ENCODE results near the gene NAALADL2. TPM values are rescaled to one million over a fixed set of nuclear protein-coding genes. Genes with fewer than 3 reads are reported as not detected.
A peak's percentile ranks its signal among the peaks of the same experiment; 100 is the strongest.
"Not testable (repeated sequence)": the region's sequence is repeated elsewhere in the genome, so short reads cannot be mapped to it uniquely, and the experiment has no call there.

The NAALADL2 gene
- total RNA-seq, 1 donor from 2014 or later = 30.5 TPM

DNA sequence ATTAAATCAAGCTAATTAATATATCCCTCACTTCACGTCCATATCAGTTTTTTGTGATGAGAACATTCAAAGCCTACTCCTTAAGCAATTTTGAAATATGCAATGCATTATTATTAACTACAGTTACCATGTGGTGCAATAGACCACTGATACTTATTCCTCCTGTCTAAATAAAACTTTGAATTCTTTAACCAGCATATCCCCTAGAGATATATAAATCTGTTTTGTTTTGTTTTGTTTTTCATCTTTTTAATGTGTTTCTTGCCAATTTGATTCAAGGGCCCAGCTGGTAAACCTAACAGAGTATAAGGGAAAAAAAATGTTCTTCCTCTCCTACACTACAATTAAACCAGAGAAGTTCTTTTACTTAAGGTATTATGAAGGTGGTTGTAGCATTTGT lies 524.2 kb downstream of the NAALADL2 start:
- DNase-seq = peak; percentile 13

DNA sequence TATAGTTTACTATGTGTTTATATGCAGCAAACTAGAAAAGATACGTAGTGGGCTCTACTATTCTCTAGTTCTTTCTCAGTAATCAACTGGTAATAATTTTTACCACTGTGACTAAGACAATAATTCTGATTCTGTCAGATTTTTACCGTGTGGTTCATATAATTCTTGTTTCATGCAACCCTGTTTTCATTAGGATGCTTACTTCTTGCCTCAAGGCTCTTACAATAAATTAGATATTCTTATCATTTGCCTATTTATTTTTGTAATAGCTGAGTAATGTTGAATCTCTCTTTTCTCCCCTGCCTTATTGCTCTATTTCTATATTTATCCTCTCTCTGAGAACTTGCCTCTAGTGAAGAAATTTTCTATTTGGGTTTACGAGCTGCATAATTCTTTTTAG lies 524.7 kb downstream of the NAALADL2 start:
- DNase-seq = no peak

DNA sequence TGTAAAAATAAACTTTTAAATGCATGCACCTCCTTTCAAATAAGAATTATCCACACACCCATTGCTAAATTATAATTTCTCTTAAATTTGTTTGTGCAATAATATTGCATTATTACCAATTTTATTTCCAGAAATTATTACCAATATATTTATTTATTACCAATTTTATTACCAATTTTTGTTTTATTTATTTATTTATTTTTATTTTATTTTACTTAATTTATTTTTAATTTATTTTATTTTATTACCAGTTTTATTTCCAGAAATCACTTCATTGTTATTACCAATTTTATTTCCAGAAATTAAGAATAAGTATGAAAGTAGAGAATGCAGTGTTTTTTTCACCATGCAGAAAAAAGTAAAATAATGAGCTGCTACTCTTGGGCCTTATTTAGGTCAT lies 525.4 kb downstream of the NAALADL2 start:
- no peak for DNase-seq

DNA sequence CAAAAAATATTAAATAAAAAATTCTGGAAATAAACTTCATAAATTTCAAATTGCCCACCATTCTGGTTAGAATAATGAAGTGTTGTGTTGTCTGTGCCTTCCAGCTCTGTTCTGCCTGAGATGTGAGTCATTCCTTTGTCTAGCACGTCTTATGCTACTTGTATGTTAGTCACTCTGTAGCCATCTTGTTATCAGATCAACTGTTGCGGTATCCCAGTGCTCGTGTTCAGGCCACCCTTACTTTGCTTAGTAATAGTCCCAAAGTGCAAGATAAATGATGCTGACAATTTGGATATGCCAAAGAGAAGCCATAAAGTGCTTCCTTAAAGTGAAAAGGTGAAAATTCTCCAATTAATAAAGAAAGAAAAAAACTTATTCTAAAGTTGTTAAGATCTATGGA lies 527.5 kb downstream of the NAALADL2 start:
- DNase-seq = no peak

DNA sequence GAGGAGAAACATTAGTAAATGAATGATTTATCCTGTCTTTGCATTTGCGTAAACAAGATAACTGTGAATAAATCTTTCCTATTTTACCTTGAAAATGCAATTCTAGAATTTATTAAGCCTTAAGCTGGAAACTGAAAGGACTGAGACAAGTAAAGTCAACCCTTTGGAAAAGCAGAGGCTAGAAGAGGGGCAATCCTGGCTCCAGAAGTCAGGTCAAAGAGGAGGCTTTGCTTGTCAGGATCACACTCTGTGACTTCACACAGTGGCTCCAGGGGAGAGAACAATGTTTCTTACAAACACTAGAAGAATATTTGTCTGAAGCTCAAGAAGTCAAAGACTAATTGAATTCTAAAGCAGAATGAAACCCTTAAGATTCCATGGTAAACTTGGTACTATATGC lies 530.4 kb downstream of the NAALADL2 start:
- no peak for DNase-seq

DNA sequence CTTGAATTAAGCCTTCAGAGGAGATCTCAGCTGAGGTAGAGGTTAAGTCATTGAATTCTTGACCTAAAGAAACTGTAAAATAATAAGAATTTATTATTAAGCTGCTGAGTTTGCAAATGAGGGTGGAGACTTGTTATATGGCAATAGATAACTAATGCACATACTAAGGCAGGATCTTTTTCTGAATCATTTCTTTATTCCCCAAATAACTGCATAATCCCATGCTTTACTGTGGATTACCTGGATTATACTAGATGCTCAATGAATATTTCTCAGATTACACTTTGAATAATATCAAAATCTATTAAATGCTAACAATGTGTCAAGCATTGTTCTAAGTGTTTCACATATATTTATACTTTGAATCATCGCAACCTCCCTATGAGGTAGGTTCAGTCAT lies 532.5 kb downstream of the NAALADL2 start:
- no peak for DNase-seq

DNA sequence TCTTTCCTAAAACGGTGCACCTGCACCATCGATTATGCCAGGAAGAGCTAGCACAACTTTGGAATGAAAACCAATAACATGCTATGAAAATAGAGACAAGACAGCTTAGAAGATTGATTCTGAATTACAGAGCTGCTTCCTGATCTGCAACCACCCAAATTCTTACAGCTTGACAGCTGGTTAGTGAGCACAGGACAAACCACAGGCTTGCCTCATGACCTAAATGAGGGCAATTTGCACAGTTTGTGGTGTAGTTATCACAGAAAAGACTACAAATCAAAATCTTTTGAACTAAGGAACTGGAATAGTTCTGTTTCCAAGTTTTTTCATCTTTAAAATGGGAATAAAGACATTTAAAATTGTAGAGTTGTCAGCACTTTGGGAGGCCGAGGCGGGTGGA lies 533.5 kb downstream of the NAALADL2 start:
- DNase-seq = no peak

DNA sequence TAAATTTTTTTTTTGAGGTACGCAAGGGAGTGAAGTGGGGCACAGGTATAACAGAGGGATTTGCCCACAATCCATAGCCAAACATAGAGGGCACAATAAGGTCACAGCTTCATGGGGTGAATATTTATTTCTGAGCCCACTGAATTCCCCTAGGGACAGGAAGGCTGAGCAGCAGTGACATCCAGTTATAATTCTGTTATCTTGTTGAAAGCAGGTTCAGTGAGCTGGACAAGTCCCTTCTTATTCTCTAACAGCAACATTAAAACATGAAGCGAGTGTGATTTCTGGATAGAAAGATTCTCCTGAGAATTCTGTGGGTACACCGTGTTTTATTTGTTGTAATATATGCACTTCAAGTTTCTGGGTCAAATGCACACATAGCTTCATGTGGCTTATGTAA lies 538.2 kb downstream of the NAALADL2 start:
- no peak for DNase-seq

DNA sequence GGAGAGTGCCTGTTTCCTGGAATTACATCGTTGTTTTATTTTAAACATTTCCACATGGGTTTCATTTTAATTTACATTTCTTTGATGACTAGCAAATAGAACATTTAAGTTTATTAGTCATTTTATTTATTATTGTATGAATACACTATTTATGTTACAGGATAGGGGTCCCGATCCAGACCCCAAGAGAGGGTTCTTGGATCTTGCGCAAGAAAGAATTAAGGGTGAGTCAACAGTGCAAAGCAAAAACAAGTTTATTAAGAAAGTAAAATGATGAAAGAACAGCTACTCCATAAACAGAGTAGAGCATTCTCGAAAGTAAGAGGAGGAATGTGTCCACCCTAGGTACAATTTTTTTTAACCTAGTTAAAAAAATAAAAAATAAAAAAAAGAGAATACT lies 539.5 kb downstream of the NAALADL2 start:
- no peak for DNase-seq

DNA sequence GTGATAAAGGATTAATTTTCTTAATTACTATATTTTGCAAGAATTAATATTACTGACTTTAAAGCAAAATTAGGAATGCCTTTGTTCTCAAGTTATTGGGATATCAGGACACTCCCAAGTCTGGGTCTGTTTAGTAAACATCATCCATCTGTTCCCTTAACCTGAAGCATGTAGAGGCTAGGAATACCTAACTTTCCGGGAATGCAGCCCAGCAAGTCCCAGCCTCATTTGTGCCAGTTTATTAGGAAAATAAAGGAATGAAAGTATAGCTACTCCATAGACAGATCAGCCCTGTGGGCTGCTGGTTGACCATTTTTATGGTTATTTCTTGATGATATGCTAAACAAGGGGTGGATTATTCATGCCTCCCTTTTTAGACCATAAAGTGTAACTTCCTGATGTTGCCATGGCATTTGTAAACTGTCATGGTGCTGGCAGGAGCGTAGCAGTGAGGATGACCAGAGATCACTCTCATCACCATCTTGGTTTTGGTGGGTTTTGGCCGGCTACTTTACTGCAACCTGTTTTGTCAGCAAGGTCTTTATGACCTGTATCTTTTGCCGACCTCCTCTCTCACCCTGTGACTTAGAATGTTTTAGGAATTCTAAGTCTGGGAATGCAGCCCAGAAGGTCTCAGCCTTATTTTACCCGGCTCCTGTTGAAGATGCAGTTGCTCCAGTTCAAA lies 540.2 kb downstream of the NAALADL2 start:
- no peak for DNase-seq

DNA sequence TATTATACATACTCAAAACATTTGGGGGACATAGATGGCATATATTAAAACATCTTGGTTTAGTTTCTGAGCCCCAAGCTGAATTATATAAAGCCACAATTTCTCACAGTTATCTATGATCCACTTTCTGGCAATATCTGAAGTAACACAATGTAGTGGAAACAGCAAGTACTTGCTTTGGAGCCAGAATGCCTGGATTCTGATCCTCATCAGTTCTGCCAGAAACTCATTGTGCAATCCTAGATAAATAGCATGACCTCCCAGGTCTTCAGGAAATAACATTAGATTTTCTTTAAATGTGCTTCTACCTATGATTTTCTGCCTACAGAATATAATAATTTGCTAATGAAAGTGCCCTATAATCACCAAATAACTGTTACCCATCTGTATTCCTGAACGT lies 544.9 kb downstream of the NAALADL2 start:
- peak; percentile 60 for DNase-seq

DNA sequence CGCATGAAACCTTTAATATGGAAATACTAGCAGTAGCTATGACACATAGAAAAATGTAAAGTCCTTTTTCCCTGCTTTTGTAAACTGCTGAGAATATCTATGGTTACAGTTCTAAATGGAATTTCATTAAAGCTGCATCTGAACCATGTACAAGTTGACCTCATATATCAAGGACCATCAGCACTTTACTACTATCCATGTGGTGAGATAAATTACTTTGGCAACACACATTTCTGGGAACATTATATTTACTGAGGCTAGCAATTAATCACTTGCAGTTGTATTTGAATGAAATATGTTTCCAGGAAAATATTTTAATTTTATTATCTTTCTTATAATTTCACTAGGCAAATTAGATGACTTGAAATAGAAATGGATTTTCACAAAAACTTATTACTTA lies 545.5 kb downstream of the NAALADL2 start:
- DNase-seq = peak; percentile 60

DNA sequence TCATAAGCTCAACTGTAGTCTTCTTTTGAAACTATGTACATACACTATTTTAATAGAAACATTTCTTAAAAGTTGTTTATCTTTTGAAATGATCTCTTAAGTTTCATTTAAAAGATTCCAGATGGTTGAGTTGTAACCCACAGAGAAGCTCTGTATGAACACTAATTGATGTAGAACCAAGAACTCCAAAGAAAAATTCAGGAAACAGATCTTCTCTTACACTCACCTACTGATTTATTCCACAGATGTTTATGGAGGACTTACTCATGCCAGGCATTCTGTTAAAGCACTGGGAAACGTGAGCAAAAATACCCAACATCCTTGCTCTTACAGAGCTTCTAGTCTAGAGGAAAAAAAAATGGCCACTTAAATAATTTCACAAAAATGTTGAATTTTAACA lies 551.1 kb downstream of the NAALADL2 start:
- no peak for DNase-seq

DNA sequence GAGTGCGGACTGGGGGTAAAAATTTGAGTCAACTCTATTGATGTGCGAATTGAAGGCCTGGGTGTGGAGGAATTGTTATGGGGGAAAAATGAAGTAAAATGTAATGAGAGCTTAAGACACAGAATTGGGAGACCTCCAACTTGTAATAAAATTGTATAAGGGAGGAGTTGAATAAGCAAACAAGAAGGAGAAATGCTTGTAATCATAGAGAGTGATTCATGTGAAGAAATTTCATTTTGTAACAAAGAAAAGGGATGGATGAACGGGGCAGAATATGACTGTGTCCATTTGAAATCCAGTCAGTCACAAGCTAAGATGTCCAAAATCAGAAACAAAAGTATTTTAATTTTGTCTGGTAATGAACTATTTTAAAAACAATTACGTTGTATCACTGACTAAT lies 552.3 kb downstream of the NAALADL2 start:
- no peak for DNase-seq

DNA sequence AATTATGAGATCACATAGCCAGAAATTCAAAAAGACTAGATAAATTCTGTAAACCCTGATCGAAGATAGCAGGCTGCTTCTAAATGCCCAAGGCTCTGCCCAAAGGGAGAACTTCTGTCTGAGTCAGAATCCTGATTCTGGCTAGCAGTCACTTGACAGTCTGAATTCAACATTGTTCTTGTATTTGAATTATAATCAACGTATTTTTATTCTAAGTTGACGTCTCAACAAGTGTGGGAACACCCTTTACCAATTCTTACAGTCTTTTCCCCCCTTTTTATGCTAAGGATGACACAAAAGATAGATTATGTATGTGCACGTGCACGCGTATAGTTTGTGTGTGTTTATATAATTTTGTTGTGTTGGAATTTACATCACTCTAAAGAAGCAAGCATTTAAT lies 552.8 kb downstream of the NAALADL2 start:
- DNase-seq = no peak

DNA sequence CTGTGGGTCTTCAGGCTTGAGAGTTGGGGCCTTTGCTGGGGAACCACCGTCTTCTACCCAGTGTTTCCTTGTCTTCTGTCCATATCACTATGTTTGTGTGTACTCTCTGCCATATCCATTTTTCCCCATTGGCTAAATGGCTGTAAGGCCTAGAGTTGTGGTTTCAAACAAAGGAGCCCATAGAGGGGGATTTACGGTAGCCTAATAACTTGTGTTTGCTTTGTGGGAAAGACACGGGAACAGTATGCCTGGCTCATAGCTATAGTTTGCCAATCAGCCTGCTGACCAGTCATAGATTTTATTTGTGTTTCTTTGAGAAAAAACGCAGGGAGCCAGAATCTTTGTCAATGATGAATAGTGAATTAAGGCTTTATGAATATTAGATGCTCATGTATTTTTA lies 554.8 kb downstream of the NAALADL2 start:
- no peak for DNase-seq

DNA sequence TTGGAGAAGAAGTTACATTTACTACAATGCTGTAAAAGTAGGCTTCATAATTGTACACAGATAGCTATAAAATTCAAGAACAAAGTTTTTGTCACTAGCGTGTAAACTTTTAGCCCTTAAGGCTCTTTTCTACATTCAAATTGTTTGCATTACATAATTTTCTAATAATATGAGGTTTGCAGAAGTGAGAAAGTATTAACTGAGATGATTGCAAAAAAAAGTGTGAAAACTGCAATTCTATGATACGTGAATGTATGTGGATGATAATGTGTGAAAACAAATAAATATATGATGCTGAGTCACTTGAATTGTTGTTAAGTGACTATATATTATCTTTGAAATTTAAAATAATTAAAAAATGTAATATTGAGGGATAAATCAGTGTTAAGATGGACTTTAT lies 557.5 kb downstream of the NAALADL2 start:
- DNase-seq = no peak

DNA sequence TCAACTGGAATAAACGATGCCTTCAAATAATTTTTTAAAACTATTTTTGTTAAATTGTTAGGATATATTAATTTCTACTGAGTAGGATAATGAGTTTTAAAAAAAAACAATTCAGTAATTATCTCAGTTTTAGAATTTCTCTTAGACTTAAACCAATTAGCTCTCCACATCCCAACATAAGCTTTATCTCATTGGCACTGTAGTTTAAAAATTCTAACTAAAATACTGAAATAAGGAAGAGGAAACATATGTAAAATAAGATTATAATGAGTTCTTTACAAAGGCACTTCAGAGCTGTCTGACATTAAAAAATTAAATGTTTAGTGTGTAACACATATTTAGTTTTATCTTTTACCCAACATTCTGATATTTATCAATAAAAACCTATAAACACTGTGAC lies 558.3 kb downstream of the NAALADL2 start:
- DNase-seq = no peak

DNA sequence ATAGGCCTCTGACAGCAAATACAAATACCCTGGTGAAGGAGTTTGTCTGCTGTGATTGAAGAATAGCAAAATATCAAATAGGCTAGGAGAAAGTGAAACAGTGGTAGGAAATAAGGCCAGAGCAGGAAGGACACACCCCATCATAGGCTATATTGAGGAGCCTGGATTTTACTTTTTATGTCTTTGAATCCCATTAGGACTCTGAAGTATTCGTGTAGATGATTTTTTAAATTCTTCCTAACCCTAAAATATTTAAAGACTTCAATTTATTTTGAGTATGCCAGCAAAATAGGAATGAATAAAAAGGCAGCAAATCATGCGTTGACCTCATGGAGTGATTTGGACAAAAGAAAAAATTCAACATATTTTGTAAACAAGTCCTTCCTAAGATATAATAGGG lies 562.8 kb downstream of the NAALADL2 start:
- DNase-seq = no peak

DNA sequence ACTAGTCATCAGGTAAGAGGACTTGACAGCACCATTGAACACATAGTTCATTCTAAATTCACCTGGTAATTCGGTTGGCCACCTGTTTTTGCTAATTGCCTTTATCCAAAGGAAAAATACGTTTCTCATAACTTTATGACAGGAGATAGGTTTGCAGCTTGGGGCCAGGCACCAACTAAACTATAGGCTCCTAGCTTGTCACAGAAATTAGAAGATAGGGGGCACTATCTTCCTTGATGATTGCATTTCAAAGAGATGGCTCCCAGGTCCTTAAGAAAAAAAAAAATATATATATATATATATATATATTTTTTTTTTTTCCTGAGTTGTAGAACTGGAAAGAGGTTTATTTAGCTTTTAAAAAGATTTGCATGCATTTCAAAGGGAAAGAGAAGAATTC lies 563.6 kb downstream of the NAALADL2 start:
- no peak for DNase-seq

DNA sequence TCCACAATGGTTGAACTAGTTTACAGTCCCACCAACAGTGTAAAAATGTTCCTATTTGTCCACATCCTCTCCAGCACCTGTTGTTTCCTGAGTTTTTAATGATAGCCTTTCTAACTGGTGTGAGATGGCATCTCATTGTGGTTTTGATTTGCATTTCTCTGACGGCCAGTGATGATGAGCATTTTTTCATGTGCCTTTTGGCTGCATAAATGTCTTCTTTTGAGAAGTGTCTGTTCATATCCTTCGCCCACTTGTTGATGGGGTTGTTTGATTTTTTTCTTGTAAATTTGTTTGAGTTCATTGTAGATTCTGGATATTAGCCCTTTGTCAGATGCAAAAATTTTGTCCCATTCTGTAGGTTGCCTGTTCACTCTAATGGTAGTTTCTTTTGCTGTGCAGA lies 564.7 kb downstream of the NAALADL2 start:
- not testable (repeated sequence) for DNase-seq

DNA sequence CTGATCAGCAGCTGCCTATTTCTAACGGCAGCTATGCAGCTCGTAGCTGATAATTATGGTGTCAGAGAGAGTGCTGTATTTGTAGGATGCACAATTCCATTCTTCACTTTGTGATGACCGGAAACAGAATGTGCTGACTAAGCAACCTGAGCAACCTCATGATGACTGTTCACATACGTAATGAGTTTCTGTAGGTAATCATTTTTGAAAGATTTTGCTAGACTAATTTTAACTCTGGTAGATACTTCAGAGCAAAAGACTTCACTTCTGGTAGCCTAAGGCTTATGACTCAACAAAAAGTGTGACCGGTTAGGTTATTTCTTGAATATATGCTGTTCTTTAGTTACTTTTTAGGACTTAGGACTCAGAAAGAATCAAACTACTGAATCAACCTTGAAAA lies 567.7 kb downstream of the NAALADL2 start:
- DNase-seq = no peak

DNA sequence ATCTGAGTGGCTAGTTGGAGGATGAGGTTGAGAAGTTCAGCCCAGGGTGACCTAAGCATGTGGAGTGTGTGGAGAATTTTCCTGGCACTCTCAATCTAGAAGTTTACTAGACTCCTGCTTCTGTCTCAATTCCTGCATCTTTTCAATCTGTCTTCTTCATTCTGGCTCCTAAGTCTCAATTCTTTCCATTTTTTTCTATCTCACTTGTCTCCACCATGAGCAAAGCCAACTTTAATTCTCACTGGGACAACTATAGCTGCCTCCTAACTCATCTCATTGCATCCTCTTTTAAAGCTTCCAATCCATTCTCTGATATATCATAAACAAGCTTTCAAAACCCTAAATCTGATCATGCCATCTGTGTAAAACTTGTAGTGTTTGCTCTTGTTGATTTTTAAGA lies 569.3 kb downstream of the NAALADL2 start:
- DNase-seq = peak; percentile 33

DNA sequence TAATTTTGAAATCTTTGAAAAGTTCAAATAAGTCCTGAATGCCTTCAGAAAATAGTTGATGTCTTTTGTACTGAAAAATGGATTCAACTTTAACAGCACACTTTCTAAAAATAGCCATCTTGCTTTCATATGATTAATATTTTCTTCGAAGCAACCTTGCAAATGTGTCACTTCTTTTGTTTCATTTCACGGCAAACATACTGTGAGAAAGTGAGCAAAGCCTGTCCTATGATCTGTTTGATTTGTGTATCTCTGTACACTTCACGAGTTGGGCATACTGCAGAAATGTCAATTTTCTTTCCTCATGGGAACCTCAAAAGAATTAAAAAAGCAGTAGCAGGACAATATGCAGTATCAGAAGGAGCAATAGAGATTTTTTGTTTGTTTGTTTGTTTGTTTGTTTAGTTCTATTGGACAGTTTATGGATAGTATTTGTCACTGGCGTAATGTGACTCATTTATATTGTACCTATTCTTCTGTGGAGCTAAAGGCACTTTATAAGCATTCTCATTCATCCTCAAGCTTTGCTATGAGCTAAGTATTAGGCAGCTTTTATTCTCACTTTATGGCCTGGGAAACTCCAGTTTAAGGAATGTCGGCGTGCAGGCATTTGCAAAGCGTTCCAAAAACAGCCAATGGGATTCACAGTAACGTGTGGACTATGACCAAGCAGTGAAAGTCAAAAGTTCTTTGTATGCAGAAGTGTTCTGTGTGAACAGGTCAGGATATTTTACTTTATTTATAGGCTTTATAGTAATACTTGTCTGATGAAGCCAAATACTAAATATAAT lies 572.0 kb downstream of the NAALADL2 start:
- DNase-seq = peak; percentile 30
